ENCODE measurements around the gene EFCAB13.
"Not testable (repeated sequence)": the region's sequence is repeated elsewhere in the genome, so short reads cannot be mapped to it uniquely, and the experiment has no call there.

EFCAB13 gene

DNA sequence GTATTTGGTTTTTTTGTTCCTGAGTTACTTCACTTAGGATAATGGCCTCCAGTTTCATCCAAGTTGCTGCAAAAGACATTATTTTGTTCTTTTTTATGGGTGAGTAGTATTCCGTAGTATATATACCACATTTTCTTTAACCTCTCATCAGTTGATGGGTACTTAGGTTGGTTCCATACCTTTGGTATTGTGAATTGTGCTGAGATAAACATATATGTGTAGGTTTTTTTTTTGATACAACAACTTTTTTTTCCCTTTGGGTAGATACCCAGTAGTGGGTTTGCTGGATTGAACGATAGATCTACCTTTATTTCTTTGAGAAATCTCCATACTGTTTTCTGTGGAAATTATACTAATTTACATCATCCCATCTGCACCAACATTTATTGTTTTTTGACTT lies 6.8 kb downstream of the EFCAB13 start:
- no peak for DNase-seq (ENCODE audit: low read depth in 2 of 2, low spot score in 1 of 2)

DNA sequence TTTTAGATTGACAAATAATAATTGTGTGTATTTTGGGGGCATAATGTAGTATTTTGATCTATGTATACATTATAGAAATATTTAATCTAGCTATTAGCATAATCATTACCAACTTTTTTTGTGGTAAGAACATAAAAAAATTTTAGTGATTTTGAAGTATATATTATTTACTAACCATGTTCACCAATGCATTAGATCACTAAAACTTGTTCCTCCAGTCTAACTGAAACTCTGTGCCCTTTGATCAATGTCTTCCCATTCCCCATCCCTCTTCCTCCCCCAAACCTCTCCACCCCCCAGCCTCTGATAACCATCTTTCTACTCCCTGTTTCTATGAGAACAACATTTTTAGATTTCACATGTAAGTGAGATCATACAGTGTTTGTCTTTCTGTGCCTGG lies 8.5 kb downstream of the EFCAB13 start:
- no peak for DNase-seq (ENCODE audit: low read depth in 2 of 2, low spot score in 1 of 2)

DNA sequence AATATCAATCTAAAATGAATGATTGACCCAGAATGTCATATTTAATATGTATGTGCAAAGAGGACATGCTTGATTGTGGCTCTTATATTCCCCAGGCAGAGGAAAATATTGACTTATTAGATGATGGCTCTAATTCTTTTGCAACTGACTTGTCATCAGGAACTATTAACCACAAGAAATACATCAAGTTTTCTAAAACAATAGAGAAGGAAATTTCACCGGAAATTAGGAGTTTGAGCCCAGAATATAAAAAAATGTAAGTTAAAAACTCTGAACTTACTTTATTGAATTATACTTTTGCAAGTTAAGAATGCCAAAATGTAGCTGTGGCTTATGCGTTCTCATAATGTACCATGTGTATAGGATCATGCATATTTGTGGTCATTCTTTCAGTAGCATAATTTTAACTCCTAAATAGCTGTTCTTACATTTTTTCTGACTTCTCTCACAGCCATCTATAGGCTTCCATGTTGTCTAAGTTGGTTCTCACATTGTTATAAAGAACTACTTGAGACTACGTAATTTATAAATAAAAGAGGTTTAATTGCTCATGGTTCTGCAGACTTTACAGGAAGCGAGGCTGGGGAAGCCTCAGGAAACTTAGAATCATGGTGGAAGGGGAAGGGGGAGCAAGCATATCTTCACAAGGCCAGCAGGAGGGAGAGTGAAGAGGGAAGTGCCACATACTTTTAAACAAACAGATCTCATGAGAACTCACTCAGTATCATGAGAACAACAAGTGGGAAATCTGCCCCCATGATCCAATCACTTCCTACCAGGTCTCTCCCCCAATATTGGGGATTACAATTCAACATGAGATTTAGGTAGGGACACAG lies 11.6 kb downstream of the EFCAB13 start:
- no peak for DNase-seq (ENCODE audit: low read depth in 2 of 2, low spot score in 1 of 2)

DNA sequence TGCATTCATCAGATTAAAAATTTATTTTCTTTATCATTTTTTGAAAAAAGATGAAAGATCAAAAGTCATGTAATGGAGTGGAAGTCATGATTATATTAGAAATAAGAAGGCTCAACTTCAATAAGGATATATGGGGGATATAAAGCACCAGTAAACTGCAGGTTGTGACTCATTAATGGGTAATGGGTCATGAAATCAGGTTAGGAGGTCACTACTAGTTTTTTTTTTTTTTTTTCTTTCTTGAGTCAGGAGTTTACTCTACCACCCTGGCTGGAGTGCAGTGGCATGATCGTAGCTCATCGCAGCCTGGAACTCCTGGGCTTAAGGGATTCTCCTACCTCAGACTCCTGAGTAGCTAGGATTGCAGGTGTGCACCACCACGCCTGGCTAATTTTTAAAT lies 14.3 kb downstream of the EFCAB13 start:
- DNase-seq (ENCODE audit: low read depth in 2 of 2, low spot score in 1 of 2), result no peak

DNA sequence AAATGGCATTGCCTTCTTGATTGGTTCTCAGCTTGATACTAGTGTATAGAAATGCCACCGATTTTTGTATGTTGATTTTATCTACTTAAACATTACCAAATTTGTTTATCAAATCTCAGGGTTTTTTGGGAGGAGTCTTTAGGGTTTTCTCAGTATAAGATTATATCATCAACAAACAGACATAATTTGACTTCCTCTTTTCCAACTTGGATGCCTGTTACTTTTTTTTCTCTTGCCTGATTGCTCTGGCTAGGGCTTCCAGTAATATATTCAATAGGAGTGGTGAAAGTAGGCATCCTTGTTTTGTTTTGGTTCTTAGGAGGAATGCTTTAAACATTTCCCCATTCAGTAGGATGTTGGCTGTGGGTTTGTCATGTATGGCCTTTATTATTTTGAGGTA lies 29.1 kb downstream of the EFCAB13 start:
- DNase-seq (ENCODE audit: low read depth in 2 of 2, low spot score in 1 of 2), result no peak

DNA sequence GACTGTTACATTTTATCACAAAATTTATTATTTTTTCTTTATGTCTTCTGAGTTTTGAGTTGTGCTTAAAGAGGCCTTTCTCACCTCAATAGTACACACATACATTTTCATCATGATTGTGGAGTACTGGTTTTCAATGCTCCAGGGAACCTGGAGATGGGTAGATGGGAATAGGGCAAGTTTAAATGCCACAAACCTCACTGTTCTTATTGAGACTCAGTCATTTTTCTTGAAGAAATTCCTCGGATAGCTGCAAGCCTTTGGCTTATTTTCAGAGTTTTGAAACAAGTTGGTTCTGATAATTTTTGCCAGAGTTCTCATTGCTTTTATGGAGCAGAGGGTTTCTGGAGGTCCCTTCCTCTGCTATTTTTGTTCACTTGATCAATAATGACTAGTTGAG lies 34.9 kb downstream of the EFCAB13 start:
- no peak for DNase-seq (ENCODE audit: low read depth in 2 of 2, low spot score in 1 of 2)

DNA sequence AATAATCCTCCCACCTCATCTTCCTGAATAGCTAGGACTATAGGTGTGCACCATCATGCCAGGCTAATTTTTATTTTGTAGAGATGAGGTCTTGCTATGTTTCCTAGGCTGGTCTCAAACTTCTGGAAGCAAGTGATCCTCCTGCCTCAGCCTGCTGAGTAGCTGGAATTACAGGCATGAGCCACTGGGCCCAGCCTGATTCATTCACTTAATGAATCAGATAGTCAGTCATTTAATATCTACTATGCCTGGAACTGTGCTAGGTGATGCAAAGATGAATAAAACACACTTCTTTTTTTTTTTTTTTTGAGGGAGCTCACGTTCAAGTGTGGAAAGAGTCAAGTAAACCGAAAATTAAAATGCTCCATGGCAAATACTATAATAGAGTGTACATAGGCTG lies 39.4 kb downstream of the EFCAB13 start:
- DNase-seq (ENCODE audit: low read depth in 2 of 2, low spot score in 1 of 2), result no peak

DNA sequence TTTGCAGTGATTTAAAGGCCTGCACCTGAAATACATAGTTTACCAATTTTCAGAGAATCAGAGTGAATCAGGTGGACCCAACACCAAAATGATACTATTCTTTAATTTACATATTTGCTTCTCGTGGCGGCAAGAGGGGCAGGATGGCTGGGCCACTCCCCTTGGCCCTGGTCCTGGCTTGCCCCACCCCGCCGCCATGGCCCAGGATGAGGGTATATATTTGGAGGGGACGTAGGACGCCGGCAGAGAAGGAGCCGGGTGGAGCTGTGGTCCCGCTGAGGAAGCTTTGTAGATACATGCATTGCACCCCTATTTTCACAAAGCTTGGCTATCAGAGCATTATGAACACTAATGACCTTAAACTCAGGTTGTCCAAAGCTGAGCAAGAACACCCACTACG lies 43.5 kb downstream of the EFCAB13 start:
- no peak for DNase-seq (ENCODE audit: low read depth in 2 of 2, low spot score in 1 of 2)

DNA sequence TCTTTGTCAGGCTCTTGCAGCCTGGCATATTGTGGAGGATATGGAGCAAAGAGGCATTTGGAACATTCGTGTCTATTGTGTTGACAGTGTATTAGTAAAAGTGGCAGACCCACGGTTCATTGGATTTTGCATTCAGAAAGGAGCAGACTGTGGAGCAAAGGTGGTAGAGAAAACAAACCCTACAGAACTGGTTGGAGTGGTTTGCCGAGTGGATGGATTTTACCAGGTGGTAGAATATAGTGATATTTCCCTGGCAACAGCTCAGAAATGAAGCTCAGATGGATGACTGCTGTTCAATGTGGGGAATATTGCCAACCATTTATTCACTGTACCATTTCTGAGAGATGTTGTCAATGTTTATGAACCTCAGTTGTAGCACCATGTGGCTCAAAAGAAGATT lies 44.5 kb downstream of the EFCAB13 start:
- no peak for DNase-seq (ENCODE audit: low read depth in 2 of 2, low spot score in 1 of 2)

DNA sequence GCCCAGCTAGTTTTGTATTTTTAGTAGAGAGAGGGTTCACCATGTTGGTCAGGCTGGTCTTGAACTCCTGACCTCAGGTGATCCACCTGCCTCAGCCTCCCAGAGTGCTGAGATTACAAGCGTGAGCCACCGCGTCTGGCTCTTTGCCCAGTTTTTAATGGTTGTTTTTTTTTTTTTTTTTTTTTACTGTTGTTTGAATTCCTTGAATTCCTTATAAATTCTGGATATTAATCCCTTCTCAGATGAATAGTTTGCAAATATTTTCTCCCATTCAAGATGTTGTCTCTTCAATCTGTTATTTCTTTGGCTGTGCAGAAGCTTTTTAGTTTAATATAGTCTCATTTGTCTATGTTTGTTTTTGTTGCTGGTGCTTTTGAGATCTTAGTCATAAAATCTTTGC lies 47.1 kb downstream of the EFCAB13 start:
- not testable (repeated sequence) for DNase-seq (ENCODE audit: low read depth in 2 of 2, low spot score in 1 of 2)

DNA sequence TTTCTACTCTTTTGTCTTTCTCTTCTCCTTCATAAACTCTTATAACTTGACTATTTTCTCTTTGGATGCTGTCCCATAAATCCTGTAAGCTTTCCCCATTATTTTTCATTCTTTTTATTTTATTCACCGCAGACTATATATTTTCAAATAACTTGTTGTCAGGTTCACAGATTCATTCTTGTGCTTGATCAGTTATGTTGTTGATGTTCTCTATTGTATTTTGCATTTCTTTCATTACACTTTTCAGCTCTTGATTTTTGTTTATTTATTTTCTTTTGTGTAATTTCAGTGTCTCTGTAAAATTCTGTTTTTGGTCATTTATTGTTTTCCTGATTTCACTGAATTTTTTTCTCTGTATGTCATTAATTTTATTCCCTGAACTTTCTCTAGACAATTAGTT lies 49.2 kb downstream of the EFCAB13 start:
- DNase-seq (ENCODE audit: low read depth in 2 of 2, low spot score in 1 of 2), result no peak

DNA sequence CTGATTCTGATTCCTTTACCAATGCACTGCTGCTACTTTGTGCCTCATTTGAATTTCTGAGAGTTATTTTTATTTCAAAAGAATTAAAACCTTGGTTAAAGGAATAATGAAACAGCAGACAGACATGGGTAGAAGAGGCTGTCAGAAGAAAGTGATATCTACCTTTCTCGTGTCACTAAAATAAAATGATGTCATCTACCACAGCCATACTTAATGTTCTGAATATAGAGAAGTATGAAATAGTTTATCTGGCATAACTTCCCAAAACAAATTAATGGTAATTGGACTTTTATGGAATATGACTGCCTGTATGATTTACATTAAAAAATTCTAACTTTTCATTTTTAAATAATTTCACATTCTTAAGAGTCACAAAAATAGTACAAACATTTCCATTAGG lies 52.5 kb downstream of the EFCAB13 start:
- DNase-seq (ENCODE audit: low read depth in 2 of 2, low spot score in 1 of 2), result no peak

DNA sequence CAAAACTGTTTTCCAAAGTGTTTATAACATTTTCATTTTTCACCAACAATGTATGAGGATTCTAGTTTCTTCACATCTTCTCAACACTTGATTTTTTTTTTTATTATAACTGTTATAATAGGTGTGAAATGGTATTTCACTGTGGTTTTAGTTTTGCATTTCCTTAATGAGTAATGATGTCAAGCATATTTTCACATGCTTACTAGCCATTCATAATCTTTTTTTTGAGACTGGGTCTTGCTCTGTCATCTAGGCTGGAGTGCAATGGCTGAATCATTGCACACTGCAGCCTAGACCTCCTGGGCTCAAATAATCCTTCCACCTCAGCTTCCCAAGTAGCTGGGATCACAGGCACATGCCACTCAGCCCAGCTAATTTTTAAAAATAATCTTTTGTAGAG lies 65.1 kb downstream of the EFCAB13 start:
- no peak for DNase-seq (ENCODE audit: low read depth in 2 of 2, low spot score in 1 of 2)

DNA sequence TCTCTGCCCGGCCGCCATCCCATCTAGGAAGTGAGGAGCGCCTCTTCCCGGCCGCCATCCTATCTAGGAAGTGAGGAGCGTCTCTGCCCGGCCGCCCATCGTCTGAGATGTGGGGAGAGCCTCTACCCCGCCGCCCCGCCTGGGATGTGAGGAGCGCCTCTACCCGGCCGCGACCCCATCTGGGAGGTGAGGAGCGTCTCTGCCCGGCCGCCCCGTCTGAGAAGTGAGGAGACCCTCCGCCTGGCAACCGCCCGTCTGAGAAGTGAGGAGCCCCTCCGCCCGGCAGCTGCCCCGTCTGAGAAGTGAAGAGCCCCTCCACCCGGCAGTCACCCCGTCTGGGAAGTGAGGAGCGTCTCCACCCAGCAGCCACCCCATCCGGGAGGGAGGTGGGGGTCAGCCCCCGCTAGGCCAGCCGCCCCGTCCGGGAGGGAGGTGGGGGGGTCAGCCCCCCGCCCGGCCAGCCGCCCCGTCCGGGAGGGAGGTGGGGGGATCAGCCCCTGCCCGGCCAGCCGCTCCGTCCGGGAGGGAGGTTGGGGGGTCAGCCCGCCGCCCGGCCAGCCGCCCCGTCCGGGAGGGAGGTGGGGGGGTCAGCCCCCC lies 73.9 kb downstream of the EFCAB13 start:
- not testable (repeated sequence) for DNase-seq (ENCODE audit: low read depth in 2 of 2, low spot score in 1 of 2)

DNA sequence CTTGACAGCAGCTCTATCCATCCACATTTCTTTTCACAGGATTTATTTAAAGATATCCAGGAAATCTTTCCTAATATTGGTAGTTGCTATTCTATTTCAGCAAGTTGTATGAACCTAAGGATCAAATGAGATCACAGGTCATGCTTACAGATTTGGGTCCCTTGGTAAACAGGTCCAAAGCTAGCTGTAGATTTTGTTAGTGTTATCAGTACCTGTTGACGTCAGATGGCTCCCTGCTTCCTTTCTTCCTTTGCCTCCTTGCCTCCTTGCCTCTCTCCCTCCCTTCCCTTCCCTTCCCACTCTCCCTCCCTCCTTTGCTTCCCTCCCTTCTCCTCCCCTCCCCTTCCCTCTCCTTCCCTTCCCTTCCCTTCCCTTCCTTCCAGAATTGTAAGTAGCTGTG lies 76.6 kb downstream of the EFCAB13 start:
- no peak for DNase-seq (ENCODE audit: low read depth in 2 of 2, low spot score in 1 of 2)

DNA sequence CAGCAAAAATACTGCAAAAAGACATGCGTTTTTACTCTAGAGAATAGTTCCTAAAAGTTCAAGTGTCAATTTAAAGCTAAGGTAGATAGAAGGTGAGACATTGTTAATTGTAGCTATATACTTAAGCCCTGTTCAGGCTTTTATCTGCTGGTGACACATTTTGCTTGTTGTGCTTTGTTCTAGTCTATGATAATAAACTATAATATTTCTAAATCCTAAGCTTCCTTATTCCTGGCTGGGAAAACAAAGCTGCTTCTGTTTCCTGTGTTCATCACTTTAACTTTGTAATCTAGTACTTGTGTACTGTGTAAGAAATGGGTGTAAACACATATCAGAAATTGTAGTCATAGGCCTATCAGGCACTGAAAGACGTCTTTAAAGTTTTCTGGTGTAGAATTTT lies 77.3 kb downstream of the EFCAB13 start:
- no peak for DNase-seq (ENCODE audit: low read depth in 2 of 2, low spot score in 1 of 2)

DNA sequence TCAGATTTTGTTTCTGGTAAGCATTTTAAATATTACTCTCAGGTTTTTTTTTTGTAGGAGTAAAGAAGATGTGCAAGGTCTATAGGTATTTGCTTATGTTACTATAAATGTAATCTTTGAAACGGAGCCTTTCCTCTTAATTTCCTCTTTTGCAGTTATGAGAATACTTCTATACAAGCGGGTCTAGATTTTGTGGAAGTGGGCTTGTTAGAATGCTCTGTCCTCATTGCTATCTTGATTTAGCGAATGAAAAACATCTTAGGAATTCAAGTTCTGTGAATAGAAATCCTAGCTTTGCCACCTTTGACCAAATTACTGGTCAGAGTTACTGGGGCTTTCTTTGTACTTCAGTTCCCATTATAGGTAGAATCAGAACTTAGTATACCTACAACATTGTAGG lies 80.3 kb downstream of the EFCAB13 start:
- DNase-seq (ENCODE audit: low read depth in 2 of 2, low spot score in 1 of 2), result no peak

DNA sequence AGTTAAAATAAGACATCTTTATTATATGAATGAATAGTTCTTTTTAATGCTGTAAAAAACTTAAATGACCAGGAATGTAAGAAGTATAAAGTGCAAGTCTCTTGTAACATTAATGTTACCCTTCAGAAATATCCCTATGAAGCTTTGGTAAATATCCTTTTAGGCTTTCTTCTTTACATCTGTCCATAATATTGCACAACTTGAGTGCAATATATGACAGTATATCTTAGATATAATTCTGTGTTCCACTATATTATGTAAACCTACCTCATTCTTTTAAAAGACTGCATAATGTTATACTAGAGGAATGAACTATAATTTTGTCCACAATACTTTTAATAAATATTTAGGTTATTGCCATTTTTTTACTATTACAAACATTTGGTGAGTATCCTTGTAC lies 81.1 kb downstream of the EFCAB13 start:
- no peak for DNase-seq (ENCODE audit: low read depth in 2 of 2, low spot score in 1 of 2)

DNA sequence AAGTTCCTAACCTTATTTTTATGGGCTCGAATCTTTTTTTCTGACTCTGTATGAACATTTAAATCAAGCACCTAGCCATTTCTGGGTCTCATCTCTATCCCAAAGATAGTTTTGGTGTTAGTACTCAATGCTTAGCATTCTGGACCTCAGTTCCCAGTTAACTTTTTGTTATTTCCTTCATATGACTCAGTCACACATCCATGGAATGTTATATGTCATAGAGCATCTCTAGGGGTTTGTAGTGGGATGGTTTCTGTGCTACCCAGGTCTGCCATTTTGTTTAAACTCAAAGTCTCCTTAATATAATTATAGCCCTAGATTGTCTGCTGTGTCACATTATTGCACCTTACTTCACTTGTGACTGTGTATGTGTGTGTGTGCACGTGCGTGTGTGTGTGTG lies 90.1 kb downstream of the EFCAB13 start:
- no peak for DNase-seq (ENCODE audit: low read depth in 2 of 2, low spot score in 1 of 2)

DNA sequence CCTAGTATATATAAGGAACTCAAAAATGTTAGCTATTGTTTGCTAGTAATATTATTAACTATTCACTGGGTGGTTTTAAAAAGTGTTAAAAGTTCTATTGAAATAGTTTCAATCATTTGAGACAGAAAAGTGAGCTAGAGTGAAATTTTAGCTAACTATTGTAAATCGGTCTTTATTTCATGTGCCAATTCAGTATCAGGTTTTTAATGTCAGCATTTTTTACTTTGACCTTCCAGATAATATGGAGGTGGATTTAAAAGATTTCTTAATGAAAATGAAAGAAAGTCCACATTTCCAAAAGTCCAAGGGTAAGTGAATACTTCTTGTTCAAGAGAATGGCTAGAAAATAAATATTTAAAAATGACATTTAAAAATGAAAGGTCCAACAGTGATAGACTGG lies 90.9 kb downstream of the EFCAB13 start:
- DNase-seq (ENCODE audit: low read depth in 2 of 2, low spot score in 1 of 2), result no peak

DNA sequence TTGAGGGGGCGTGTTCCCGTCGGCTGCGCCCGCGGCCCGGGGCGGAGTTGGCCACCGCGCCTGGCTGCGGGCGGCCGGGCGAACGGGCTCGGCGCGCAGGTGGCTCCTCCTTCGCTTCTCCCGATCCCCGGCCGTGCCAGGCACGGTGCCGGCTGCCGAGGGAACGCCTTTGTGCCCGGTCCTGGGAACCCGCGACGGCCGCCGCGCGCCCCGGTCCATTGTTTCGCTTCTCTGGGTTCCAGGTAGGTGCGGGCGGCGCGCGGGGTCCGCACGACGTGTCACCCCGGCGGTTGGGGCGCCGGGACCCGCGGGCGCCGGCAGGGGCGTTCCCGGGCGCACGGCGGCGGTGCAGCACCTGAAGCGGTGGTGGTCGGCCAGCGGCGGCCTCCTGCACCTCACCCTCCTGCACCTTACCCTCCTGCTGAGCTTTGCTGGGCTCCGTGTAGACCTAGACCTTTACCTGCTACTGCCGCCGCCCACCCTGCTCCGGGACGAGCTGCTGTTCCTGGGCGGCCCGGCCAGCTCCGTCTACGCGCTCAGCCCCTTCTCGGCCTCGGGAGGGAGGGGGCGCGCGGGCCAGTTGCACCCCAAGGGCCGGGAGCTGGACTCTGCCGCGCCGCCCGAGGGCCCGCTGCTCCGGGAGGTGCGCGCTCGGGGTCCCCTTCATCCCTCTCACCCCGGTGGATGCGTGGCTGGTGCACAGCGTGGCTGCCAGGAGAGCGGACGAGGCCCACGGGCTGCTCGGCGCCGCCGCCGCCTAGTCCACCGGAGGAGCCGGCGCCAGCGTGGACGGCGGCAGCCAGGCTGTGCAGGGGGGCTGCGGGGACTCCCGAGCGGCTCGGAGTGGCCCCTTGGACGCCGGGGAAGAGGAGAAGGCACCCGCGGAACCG lies 99.9 kb downstream of the EFCAB13 start:
- no peak for DNase-seq (ENCODE audit: low read depth in 2 of 2, low spot score in 1 of 2)

DNA sequence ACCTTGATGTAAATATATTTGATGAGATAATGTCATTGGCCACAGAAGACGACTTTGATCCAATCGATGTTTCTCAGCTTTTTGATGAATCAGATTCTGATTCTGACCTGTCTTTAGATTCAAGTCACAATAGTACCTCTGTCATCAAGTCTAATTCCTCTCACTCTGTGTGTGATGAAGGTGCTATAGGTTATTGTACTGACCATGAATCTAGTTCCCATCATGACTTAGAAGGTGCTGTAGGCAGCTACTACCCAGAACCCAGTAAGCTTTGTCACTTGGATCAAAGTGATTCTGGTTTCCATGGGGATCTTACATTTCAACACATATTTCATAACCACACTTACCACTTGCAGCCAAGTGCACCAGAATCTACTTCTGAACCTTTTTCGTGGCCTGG lies 101.5 kb downstream of the EFCAB13 start:
- not testable (repeated sequence) for DNase-seq (ENCODE audit: low read depth in 2 of 2, low spot score in 1 of 2)
